Stimulated activated CD4-positive, alpha-beta T cell treated with anti-CD3 and anti-CD28 coated beads, Interleukin-4, amount 100 ng/mL, for 48 hours (primary cell): ENCODE data around the gene ZAR1.

ENCODE experiments used
- DNase-seq, 2 donors: peaks; one replicate each; pipeline ENCODE4 v3.0.0-alpha.2; 2020; ENCODE audit warnings: low read depth in 2 of 2

ZAR1 gene

GRCh38 chr4:48490680-48491513, 845 bp downstream of the ZAR1 start:
- DNase-seq: no peak

GRCh38 chr4:48491514-48492176, 1.6 kb downstream of the ZAR1 start:
- no peak for DNase-seq

GRCh38 chr4:48493452-48494100, 3.5 kb downstream of the ZAR1 start:
- DNase-seq: no peak

- no peak for DNase-seq
Observed at GRCh38 chr4:48495941-48496340, 5.9 kb downstream of the ZAR1 start.

- no peak for DNase-seq
Observed at GRCh38 chr4:48498895-48499294, 8.8 kb downstream of the ZAR1 start.

- DNase-seq: no peak
Observed at GRCh38 chr4:48499551-48500066, 9.6 kb downstream of the ZAR1 start.

- no peak for DNase-seq
Observed at GRCh38 chr4:48503233-48504025, 13.4 kb downstream of the ZAR1 start.

- DNase-seq: no peak
Observed at GRCh38 chr4:48504026-48504330, 13.9 kb downstream of the ZAR1 start.

GRCh38 chr4:48504352-48504751, 14.3 kb downstream of the ZAR1 start:
- DNase-seq: no peak

GRCh38 chr4:48506716-48507115, 16.7 kb downstream of the ZAR1 start:
- no peak for DNase-seq

GRCh38 chr4:48509543-48509942, 19.5 kb downstream of the ZAR1 start:
- DNase-seq: no peak

- no peak for DNase-seq
Observed at GRCh38 chr4:48518143-48518542, 28.1 kb downstream of the ZAR1 start.

- no peak for DNase-seq
Observed at GRCh38 chr4:48526406-48526805, 36.4 kb downstream of the ZAR1 start.

GRCh38 chr4:48538358-48538757, 48.3 kb downstream of the ZAR1 start:
- no peak for DNase-seq

- no peak for DNase-seq
Observed at GRCh38 chr4:48539597-48539996, 49.5 kb downstream of the ZAR1 start.

- DNase-seq: no peak
Observed at GRCh38 chr4:48542888-48543287, 52.8 kb downstream of the ZAR1 start.

GRCh38 chr4:48543796-48544195, 53.7 kb downstream of the ZAR1 start:
- no peak for DNase-seq
